Left cardiac atrium (tissue), 4 donors: ENCODE measurements around the gene NXPH2. TPM values are rescaled to one million over a fixed set of nuclear protein-coding genes. Genes with fewer than 3 reads are reported as not detected.

ENCODE experiments used
- ATAC-seq, 2 donors: fragments of 200-7000 bp; cut with Tn5 transposase; one replicate each; pipeline ENCODE4 v1.9.1; 2020; ENCODE audit warnings: mild to moderate bottlenecking in 2 of 2, moderate library complexity in 2 of 2
- DNase-seq: peaks from one replicate; pipeline ENCODE4 v3.0.0-alpha.2; 2020
- intact Hi-C, 2 donors: fragments of 100-400 bp; cut with DNase I; formaldehyde crosslinking; loops; one replicate each; pipeline versions ENCODE4 v1.14.1 to v1.15.1; 2022 to 2023
- long read RNA-seq: library from polyadenylated mRNA; unstranded; transcript quantifications from one replicate; pipeline ENCODE4 v2.0.0, GENCODE V29; 2021
- total RNA-seq, 2 donors: library from RNA; stranded (reverse); fragmentation: NEBNext Ultra II Directional; extraction: Animal tissue kit (Norgen Biotek cat#: 25700); gene quantifications; one replicate each; pipeline ENCODE4 v1.2.1, GENCODE V29; 2021
- donor health status: DM: no; HTN: yes; CAD: no.
- donor health status: DM: no; HTN: yes; CAD: no; lungs with severe emphysema.
- donor health status: DM: yes; HTN: yes; CAD: no.
- donor health status: Dilated cardiomyopathy.

The NXPH2 gene
- not detected for total RNA-seq
- long read RNA-seq, result 0 reads

- DNase-seq (no peak), ATAC-seq (peak; percentile 61 to 66)
- intact Hi-C loops, result loop anchor here (5.0 kb wide), 2 partner anchors 408 to 868 kb away; no protein-coding TSS in a partner anchor
These were observed at the start of gene NXPH2 for GRCh38 chr2:138779781-138780445. Gene NXPH2 (minus strand): TSS chr2:138780390. CDS start chr2:138780241, 149 bp downstream.

- intact Hi-C loops, result no loop called here
- ATAC-seq, result peak; percentile 27 to 32
- no peak for DNase-seq
These were observed 49.2 kb upstream of the NXPH2 start for GRCh38 chr2:138829326-138829919.

GRCh38 chr2:138827426-138828054 lies 47.4 kb upstream of the NXPH2 start:
- DNase-seq (no peak), ATAC-seq (peak; percentile 59 to 75)
- intact Hi-C loops, result loop anchor here in 1 of 2 donors (1.0 kb wide), 1 partner anchor 917 kb away; no protein-coding TSS in a partner anchor

- DNase-seq (no peak), ATAC-seq (no peak)
- intact Hi-C loops, result loop anchor here in 1 of 2 donors (5.0 kb wide), 1 partner anchor 911 kb away; no protein-coding TSS in a partner anchor
These were observed 43.5 kb upstream of the NXPH2 start for GRCh38 chr2:138823666-138824065.

GRCh38 chr2:138819964-138820363 lies 39.8 kb upstream of the NXPH2 start:
- no peak for DNase-seq
- intact Hi-C loops, result loop anchor here in 1 of 2 donors (5.0 kb wide), 1 partner anchor 908 kb away; no protein-coding TSS in a partner anchor
- ATAC-seq, result no peak

- DNase-seq (no peak), ATAC-seq (no peak)
- intact Hi-C loops, result no loop called here
These were observed 38.4 kb upstream of the NXPH2 start for GRCh38 chr2:138818556-138818955.

- ATAC-seq (no peak), DNase-seq (no peak)
- intact Hi-C loops, result no loop called here
These were observed 34.1 kb upstream of the NXPH2 start for GRCh38 chr2:138814123-138814898.

- ATAC-seq (no peak), DNase-seq (no peak)
- intact Hi-C loops, result no loop called here
These were observed 31.2 kb upstream of the NXPH2 start for GRCh38 chr2:138811431-138811830.

GRCh38 chr2:138794724-138795123 lies 14.5 kb upstream of the NXPH2 start:
- ATAC-seq (no peak), DNase-seq (no peak)
- intact Hi-C loops, result no loop called here

GRCh38 chr2:138787053-138787666 lies 7.0 kb upstream of the NXPH2 start:
- intact Hi-C loops, result loop anchor here in 1 of 2 donors (5.0 kb wide), 2 partner anchors 840 to 875 kb away; no protein-coding TSS in a partner anchor
- ATAC-seq, result no peak

GRCh38 chr2:138782383-138782782 lies 2.2 kb upstream of the NXPH2 start:
- intact Hi-C loops, result loop anchor here (5.0 kb wide), 2 partner anchors 410 to 870 kb away; no protein-coding TSS in a partner anchor
- ATAC-seq (peak in 1 of 2 donors; percentile 25), DNase-seq (no peak)

More at GRCh38 chr2:138787053-138787666, 7.0 kb upstream of the NXPH2 start:
- DNase-seq, result no peak

GRCh38 chr2:138780908-138781307 lies 718 bp upstream of the NXPH2 start:
- ATAC-seq (peak in 1 of 2 donors; percentile 16), DNase-seq (no peak)
- intact Hi-C loops, result loop anchor here (5.0 kb wide), 2 partner anchors 409 to 869 kb away; no protein-coding TSS in a partner anchor

- ATAC-seq, result peak; percentile 65 to 72
- peak; percentile 20 for DNase-seq
- intact Hi-C loops, result loop anchor here (5.0 kb wide), 2 partner anchors 408 to 868 kb away; no protein-coding TSS in a partner anchor
These were observed 273 bp upstream of the NXPH2 start for GRCh38 chr2:138780446-138780880.

- no peak for DNase-seq
- intact Hi-C loops, result no loop called here
- ATAC-seq, result peak in 1 of 2 donors; percentile 20
These were observed 797 bp downstream of the NXPH2 start for GRCh38 chr2:138779406-138779780.

- intact Hi-C loops, result no loop called here
- DNase-seq (no peak), ATAC-seq (peak; percentile 21 to 41)
These were observed 2.2 kb downstream of the NXPH2 start for GRCh38 chr2:138777996-138778395.

GRCh38 chr2:138775736-138776135 lies 4.5 kb downstream of the NXPH2 start:
- ATAC-seq (no peak), DNase-seq (no peak)
- intact Hi-C loops, result no loop called here

- ATAC-seq, result no peak
- intact Hi-C loops, result no loop called here
- no peak for DNase-seq
These were observed 8.7 kb downstream of the NXPH2 start for GRCh38 chr2:138771534-138771933.

GRCh38 chr2:138767101-138767500 lies 13.1 kb downstream of the NXPH2 start:
- DNase-seq, result no peak
- intact Hi-C loops, result no loop called here
- ATAC-seq, result no peak

- ATAC-seq (no peak), DNase-seq (no peak)
- intact Hi-C loops, result no loop called here
These were observed 13.7 kb downstream of the NXPH2 start for GRCh38 chr2:138766464-138766863.
